ENCODE measurements around the gene MXD4.
A peak's percentile ranks its signal among the peaks of the same experiment; 100 is the strongest.

Gene MXD4

GRCh38 chr4:2290974-2291704 lies 29.2 kb upstream of the MXD4 start:
- Histone ChIP-seq H3K9ac (ENCODE audit: low read length) (no peak overlapping the region), H3K4me3 (ENCODE audit: low read length) (no peak overlapping the region), H3K4me1 (ENCODE audit: control insufficient read depth, insufficient read depth, low read length) (peaks cover 14% of the 10 kb centered on the region), H3K9me3 (ENCODE audit: control insufficient read depth, low read length) (no peaks in the 10 kb centered on the region), H3K36me3 (ENCODE audit: control insufficient read depth, insufficient read depth, low read length, severe bottlenecking) (no peaks in the 10 kb centered on the region), H3K27me3 (replicated peaks; ENCODE audit: control insufficient read depth, insufficient read depth, low read length) (no peaks in the 10 kb centered on the region)
- DNase-seq (ENCODE audit: low read depth), result no peak

DNA sequence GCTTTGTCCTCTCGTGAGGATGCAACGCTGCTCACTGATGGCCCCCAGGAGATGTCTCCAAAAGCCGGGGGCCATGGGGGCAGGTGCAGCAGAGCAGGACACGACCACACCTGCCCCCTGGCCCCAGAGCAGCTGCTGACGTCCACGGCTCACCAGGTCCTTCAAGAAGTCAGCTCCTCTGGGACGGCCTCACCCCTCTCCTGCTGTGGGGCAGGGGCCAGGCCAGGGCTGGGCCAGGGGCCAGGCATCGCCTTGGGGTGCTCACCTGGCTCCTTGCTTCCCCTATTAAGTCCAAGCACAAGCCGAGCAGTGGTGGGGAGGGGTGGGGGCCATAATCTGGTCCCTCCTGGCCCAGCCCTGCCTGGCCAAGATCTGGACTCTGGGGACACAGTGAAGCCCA lies 28.6 kb upstream of the MXD4 start:
- Histone ChIP-seq H3K9ac (ENCODE audit: low read length) (no peak overlapping the region), H3K36me3 (ENCODE audit: control insufficient read depth, insufficient read depth, low read length, severe bottlenecking) (no peaks in the 10 kb centered on the region), H3K9me3 (ENCODE audit: control insufficient read depth, low read length) (no peaks in the 10 kb centered on the region), H3K4me3 (ENCODE audit: low read length) (no peak overlapping the region), H3K27me3 (replicated peaks; ENCODE audit: control insufficient read depth, insufficient read depth, low read length) (no peaks in the 10 kb centered on the region), H3K4me1 (ENCODE audit: control insufficient read depth, insufficient read depth, low read length) (peaks cover 20% of the 10 kb centered on the region)
- DNase-seq (ENCODE audit: low read depth), result no peak

DNA sequence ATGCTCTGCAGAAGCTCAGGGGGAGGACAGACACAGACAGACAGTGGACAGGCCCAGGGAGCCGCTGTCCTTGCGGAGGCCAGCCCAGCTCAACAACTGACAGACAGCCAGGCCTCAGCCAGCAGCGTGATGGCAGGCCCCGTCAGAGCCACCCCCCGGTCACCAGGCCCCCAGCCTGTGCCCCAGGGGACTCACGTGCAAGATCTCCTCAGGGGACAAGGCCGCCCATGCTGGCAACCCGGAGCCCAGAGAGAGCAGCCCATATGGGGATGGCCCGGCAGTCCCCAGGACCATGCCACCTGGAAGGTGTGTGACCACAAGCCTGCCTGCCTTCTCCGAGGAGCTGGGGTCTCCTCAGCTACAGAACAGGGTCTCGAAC lies 28.0 kb upstream of the MXD4 start:
- no peaks in the 10 kb centered on the region for H3K27me3 ChIP-seq (replicated peaks; ENCODE audit: control insufficient read depth, insufficient read depth, low read length)

DNA sequence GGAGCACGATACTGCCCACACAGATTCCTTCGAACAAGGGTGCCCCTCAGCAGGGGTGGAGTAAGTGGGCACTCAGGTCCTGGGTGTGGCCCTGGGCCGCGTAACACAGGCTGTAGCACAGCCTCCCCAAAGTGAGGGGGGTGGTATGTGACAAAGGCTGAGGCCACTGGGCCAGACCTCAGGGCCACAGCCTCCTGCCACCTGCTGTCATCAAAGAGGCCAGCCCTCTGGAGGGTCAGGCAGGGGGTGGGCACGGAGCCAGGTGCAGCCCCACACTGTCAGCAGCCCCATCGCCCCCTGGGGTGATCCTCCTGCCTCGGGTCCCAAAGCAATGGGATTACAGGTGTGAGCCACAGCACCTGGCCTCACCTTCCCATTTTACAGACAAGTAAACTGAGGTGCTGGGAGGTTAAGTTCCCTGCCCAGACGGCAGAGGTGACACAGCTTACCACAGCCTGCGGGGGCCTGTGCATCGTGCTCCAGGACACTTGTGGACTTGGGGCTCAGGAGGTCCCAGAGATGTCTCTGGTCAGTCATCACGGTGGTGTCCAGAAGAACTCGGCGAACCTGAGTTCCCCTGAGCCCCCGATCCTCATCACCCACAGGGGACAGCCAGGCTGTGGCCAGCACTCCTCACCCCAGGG lies 27.5 kb upstream of the MXD4 start:
- DNase-seq (ENCODE audit: low read depth), result no peak
- Histone ChIP-seq H3K36me3 (ENCODE audit: control insufficient read depth, insufficient read depth, low read length, severe bottlenecking) (no peaks in the 10 kb centered on the region), H3K9ac (ENCODE audit: low read length) (no peak overlapping the region), H3K9me3 (ENCODE audit: control insufficient read depth, low read length) (no peaks in the 10 kb centered on the region), H3K4me1 (ENCODE audit: control insufficient read depth, insufficient read depth, low read length) (peaks cover 24% of the 10 kb centered on the region), H3K4me3 (ENCODE audit: low read length) (no peak overlapping the region), H3K27me3 (replicated peaks; ENCODE audit: control insufficient read depth, insufficient read depth, low read length) (no peaks in the 10 kb centered on the region)

More for the DNA sequence above, 28.0 kb upstream of the MXD4 start:
- no peak overlapping the region for H3K4me3 ChIP-seq (ENCODE audit: low read length)
- DNase-seq (ENCODE audit: low read depth), result no peak
- H3K9ac ChIP-seq (ENCODE audit: low read length), result no peak overlapping the region
- no peaks in the 10 kb centered on the region for H3K36me3 ChIP-seq (ENCODE audit: control insufficient read depth, insufficient read depth, low read length, severe bottlenecking)
- H3K4me1 ChIP-seq (ENCODE audit: control insufficient read depth, insufficient read depth, low read length), result peaks cover 24% of the 10 kb centered on the region
- H3K9me3 ChIP-seq (ENCODE audit: control insufficient read depth, low read length), result no peaks in the 10 kb centered on the region

DNA sequence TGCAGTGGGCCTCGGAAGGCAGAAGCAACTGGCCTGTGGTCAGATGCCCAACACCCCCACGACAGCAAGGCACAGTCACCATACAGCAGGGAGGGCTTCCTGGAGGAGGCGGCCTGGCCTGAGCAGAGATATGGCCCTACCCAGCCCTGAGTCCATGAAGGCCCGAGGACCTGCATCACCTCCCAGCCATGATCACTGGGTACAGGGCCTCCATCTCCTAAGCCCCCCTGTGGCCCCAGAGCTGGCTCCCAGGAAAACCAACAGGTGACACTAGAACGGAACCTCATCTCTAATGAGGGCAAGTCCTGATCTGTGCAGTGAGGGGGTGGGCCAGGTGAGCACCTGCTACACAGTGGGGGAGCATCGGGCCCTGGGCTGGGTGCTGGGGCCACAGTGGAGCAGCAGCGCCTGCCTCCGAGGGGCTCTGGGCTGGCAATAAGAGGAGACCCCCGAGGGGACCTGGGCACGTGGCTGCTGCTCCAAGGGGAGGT lies 26.2 kb upstream of the MXD4 start:
- Histone ChIP-seq H3K4me1 (ENCODE audit: control insufficient read depth, insufficient read depth, low read length) (peaks cover 24% of the 10 kb centered on the region), H3K27me3 (replicated peaks; ENCODE audit: control insufficient read depth, insufficient read depth, low read length) (no peaks in the 10 kb centered on the region), H3K9ac (ENCODE audit: low read length) (no peak overlapping the region), H3K36me3 (ENCODE audit: control insufficient read depth, insufficient read depth, low read length, severe bottlenecking) (no peaks in the 10 kb centered on the region), H3K4me3 (ENCODE audit: low read length) (no peak overlapping the region), H3K9me3 (ENCODE audit: control insufficient read depth, low read length) (no peaks in the 10 kb centered on the region)
- DNase-seq (ENCODE audit: low read depth), result no peak

DNA sequence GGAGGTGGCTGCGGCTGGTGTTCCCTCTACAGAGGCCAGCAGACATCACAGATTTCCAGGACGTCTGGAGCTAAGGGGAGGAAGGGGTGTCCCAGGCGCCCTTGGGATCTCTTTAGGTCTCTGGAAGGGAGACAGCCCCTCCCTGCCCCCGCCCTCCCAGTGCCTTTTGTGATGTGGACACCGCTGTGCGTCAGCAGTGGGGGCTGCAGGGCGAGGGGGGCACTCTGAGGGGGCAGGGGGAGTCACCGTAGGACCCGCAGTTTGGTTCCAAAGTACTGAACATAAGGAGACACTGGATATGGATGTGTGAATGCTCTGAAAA lies 25.6 kb upstream of the MXD4 start:
- Histone ChIP-seq H3K4me1 (ENCODE audit: control insufficient read depth, insufficient read depth, low read length) (peaks cover 21% of the 10 kb centered on the region), H3K9me3 (ENCODE audit: control insufficient read depth, low read length) (no peaks in the 10 kb centered on the region), H3K9ac (ENCODE audit: low read length) (no peak overlapping the region), H3K36me3 (ENCODE audit: control insufficient read depth, insufficient read depth, low read length, severe bottlenecking) (no peaks in the 10 kb centered on the region), H3K27me3 (replicated peaks; ENCODE audit: control insufficient read depth, insufficient read depth, low read length) (no peaks in the 10 kb centered on the region), H3K4me3 (ENCODE audit: low read length) (no peak overlapping the region)
- DNase-seq (ENCODE audit: low read depth), result no peak

GRCh38 chr4:2286904-2287593 lies 25.1 kb upstream of the MXD4 start:
- Histone ChIP-seq H3K36me3 (ENCODE audit: control insufficient read depth, insufficient read depth, low read length, severe bottlenecking) (no peaks in the 10 kb centered on the region), H3K9ac (ENCODE audit: low read length) (no peak overlapping the region), H3K4me1 (ENCODE audit: control insufficient read depth, insufficient read depth, low read length) (peaks cover 16% of the 10 kb centered on the region), H3K9me3 (ENCODE audit: control insufficient read depth, low read length) (no peaks in the 10 kb centered on the region), H3K27me3 (replicated peaks; ENCODE audit: control insufficient read depth, insufficient read depth, low read length) (no peaks in the 10 kb centered on the region), H3K4me3 (ENCODE audit: low read length) (no peak overlapping the region)
- no peak for DNase-seq (ENCODE audit: low read depth)

- H3K4me1 ChIP-seq (ENCODE audit: control insufficient read depth, insufficient read depth, low read length), result peaks cover 13% of the 10 kb centered on the region
- H3K36me3 ChIP-seq (ENCODE audit: control insufficient read depth, insufficient read depth, low read length, severe bottlenecking), result no peaks in the 10 kb centered on the region
- H3K4me3 ChIP-seq (ENCODE audit: low read length), result no peak overlapping the region
- no peak for DNase-seq (ENCODE audit: low read depth)
- H3K9ac ChIP-seq (ENCODE audit: low read length), result peak overlapping the region; percentile 8
- no peaks in the 10 kb centered on the region for H3K27me3 ChIP-seq (replicated peaks; ENCODE audit: control insufficient read depth, insufficient read depth, low read length)
- no peaks in the 10 kb centered on the region for H3K9me3 ChIP-seq (ENCODE audit: control insufficient read depth, low read length)
Observed at GRCh38 chr4:2285613-2286381, 23.9 kb upstream of the MXD4 start.

DNA sequence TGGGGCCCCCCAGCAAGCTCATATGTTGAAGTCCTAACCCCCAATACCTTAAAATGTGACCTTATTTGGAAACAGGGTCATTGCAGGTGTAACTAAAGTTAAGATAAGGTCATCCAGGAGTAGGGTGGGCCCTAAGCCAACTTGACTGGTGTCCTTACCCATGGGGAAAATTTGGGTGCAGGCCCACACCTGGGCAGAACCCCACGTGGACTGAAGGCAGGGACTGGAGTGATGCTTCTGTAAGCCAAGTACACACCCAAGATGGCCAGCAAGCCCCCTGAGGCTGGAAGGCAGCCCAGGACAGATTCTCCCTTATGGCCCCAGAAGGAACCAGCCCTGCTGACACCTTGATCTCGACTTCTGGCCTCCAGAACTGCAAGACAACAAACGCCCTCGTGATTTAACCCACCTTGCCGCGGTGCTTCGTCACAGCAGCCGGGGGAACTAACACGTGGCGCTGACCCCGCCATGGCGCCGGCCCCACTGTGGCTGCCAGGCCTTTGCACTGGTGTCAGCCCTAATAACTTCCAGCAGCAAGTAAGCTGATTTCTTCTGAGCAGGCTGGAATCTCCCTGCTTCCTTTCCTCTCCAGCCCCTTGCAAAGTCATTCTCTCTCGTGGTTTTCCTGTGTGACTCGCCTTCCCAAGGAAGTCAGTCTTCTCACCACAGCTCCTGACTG lies 23.2 kb upstream of the MXD4 start:
- Histone ChIP-seq H3K4me1 (ENCODE audit: control insufficient read depth, insufficient read depth, low read length) (peaks cover 13% of the 10 kb centered on the region), H3K36me3 (ENCODE audit: control insufficient read depth, insufficient read depth, low read length, severe bottlenecking) (no peaks in the 10 kb centered on the region), H3K27me3 (replicated peaks; ENCODE audit: control insufficient read depth, insufficient read depth, low read length) (no peaks in the 10 kb centered on the region), H3K9ac (ENCODE audit: low read length) (peak overlapping the region; percentile 8), H3K4me3 (ENCODE audit: low read length) (no peak overlapping the region), H3K9me3 (ENCODE audit: control insufficient read depth, low read length) (no peaks in the 10 kb centered on the region)
- peak; percentile 15 for DNase-seq (ENCODE audit: low read depth)

DNA sequence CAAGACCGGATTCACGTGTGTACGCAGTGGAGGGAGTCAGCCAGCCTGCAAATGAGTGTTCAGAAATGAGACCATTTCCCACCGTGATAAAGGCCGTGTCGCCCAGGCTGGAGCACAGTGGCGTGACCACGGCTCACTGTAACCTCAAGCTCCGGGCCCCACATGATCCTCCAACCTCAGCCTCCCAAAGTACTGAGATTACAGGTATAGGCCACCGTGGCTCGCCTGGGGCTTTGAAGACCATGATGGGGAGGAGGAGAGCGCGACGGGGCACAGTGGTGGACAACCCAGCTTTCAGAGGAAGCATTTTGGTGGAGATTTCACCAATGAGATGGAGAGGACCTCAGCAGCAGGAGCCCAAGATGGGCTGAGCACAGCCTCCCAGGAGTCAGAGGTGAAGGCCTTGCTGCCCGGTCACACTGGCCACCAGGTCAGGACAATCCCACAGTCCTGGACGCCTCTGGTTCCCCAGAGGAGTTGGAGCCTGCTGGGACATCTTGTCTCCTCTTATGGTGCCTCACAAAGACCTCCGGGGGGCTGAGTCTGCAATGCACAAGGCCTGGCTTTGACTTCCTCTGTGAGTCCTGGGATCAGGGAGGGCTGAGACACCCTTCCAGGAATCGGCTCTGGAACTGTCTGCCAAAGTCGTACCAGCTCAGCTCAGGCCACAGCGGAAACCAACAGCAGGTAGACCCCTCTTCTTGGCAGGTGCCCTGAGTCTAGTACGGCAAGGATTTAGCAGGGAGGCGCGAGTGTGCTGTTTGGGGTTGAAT lies 22.4 kb upstream of the MXD4 start:
- no peak for DNase-seq (ENCODE audit: low read depth)

More for the DNA sequence above, 22.4 kb upstream of the MXD4 start:
- Histone ChIP-seq H3K4me3 (ENCODE audit: low read length) (no peak overlapping the region), H3K9ac (ENCODE audit: low read length) (no peak overlapping the region), H3K27me3 (replicated peaks; ENCODE audit: control insufficient read depth, insufficient read depth, low read length) (no peaks in the 10 kb centered on the region), H3K4me1 (ENCODE audit: control insufficient read depth, insufficient read depth, low read length) (peaks cover 13% of the 10 kb centered on the region), H3K36me3 (ENCODE audit: control insufficient read depth, insufficient read depth, low read length, severe bottlenecking) (no peaks in the 10 kb centered on the region), H3K9me3 (ENCODE audit: control insufficient read depth, low read length) (no peaks in the 10 kb centered on the region)

Measured in adipocyte (in vitro differentiated cells).